HG02610 (cell line): ENCODE measurements around the gene SMYD3.
"Not testable (repeated sequence)": the region's sequence is repeated elsewhere in the genome, so short reads cannot be mapped to it uniquely, and the experiment has no call there.

Source experiments
- ATAC-seq: cut with Tn5 transposase; IDR thresholded peaks from one replicate; pipeline ENCODE4 v1.9.1; 2021; ENCODE audit warnings: mild to moderate bottlenecking, moderate library complexity; ENCODE audit not compliant: unreplicated experiment

The SMYD3 gene

DNA sequence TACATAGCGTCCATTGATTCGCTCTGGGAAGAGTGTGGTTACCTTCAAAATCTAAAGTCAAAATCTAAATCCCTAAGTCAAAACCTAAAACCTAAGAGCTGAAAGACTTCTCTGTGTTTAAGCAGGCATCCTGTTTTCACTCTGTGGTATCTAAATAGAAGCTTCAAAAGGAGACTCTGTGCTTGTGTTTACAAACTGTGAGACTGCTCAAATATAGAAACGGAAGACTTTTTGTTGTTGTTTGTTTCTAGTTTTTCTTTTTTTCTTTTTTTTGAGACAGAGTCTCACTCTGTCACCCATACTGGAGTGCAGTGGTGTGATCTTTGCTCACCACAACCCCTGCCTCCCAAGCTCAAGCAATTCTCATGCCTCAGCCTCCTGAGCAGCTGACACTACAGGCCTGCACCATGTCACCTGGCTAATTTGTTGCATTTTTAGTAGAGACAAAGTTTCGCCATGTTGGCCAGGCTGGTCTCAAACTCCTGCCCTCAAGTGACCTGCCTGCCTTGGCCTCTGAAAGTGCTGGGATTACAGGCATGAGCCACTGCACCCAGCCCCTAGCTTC lies 425.9 kb downstream of the SMYD3 start:
- no peak for ATAC-seq

DNA sequence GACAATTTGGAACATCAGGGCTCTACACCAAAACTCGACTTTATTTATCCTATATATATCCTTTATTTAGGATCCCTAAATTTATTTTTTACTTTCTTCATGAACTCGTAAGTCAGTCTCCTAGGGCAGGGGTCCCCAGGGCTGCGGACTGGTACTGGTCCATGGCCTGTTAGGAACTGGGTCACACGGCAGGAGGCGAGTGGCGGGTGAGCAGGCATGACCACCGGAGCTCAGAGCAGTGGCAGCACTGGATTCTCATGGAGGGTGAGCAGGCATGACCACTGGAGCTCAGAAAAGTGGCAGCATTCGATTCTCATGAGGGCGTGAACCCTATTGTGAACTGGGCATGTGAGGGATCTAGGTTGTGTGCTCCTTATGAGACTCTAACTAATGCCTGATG lies 427.0 kb downstream of the SMYD3 start:
- no peak for ATAC-seq

DNA sequence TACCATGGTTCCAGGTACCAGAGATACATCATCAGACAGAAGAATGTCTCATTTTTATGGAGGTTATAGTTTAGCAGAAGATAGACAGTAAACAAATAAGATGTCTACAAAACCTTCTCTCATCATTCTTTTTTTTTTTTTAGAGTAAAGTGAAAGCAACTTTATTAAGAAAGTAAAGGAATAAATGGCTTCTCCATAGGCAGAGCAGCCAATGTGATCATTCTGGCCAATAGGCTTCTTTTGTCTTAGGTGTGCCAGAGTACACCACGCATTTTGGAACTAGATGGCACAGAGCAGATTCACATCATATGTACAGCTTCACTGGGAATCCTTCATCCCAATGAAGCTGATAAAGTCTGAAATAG lies 428.2 kb downstream of the SMYD3 start:
- no peak for ATAC-seq

DNA sequence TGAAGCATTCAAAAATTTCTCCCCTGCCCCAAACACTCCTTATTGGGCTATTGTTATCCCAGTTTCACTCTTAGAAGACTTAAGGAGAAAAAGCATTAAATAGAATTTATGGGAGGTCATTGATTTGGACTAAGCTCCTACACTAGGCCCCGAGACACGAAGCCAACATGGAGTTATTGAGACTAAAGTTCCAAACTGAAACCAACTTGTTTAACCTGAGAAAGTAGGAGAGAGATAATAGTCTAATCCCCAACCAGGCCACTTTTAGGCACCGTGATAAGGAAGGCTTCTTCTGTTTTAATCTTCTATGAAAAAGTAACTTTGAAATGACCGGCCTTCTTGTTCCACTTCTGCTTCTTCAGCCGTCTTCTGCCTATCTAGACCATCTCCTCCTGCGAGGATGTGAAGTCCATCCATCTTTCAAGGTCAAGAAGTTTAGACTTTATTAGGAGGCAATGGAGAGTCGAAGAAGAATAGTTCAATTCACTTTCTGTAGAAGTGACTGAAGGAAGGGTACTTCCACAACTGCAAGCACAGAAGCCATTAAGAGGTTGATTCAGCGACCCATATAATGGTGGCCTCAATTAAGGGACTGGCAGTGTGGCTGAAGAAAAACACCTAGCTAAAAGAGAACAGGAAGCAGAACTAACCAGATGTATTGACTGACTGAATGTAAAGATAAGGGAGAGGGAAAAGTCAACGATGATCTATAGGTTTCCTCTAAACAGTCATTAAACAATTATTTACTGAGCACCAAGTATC lies 428.8 kb downstream of the SMYD3 start:
- no peak for ATAC-seq

DNA sequence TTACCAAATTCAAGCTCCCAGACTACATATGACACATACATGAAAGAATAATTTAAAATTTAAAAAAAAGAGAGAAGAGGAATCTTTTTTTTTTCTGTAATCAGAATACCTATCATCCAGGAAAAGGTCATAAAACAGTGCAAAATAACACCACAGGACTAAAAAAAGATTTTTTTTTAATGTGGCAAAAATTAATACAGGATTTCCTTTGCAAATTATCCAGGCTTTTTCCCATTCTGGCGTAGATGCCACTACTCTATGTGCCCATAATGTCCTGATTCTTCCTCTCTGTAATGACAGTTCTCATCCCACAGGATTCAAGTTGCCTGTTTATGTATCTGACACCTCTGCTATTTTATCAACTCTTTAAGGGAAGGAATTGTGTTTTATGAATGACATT lies 429.6 kb downstream of the SMYD3 start:
- ATAC-seq = no peak

DNA sequence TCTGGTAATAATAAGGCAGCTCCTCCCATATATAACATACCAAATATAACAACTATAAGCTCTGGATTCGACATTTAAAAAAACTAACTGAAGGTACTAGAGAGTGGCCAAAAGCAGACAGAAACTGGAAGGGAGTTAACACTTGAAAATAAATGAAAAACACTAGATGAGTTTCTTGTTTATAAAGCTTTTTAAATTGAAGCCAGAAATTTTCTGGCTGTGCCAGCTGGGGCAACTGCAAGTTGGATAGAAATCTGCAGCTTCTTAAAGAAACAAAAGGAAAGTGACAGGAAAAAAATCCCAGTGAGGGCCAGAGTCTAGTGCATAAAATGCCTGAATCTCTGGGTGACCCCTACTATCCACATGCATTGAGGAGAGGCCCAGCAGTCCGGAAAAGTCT lies 432.7 kb downstream of the SMYD3 start:
- ATAC-seq = no peak

DNA sequence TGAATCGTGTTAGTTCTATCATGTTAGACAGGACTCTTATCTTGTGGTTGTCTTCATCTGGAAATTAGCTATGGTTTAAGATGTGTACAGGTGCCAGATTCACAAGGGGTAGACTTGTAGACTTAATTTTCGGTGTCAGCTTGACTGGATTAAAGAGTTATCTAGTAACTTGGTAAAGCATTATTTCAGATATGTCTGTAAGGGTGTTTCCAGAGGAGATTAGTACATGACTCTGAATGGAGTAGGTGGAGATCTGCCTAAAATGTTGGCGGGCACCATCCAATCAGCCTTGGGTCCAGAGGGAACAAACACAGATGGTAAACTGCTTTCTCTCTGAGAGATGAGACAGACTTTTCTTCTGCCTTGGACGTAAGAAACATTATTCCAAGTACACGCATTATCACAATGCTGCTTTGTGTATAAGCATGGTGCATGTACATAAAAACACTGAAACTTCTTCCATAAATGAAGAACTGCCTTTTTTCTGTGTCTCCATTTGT lies 434.6 kb downstream of the SMYD3 start:
- ATAC-seq = no peak

DNA sequence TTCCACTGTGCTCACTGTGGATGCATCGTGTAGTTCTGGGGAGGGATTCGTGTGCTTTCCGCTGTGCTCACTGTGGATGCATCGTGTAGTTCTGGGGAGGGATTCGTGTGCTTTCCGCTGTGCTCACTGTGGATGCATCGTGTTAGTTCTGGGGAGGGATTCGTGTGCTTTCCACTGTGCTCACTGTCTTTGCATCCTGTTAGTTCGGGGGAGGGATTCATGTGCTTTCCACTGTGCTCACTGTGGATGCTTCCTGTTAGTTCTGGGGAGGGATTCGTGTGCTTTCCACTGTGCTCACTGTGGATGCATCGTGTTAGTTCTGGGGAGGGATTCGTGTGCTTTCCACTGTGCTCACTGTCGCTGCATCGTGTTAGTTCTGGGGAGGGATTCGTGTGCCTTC lies 435.1 kb downstream of the SMYD3 start:
- ATAC-seq = not testable (repeated sequence)

DNA sequence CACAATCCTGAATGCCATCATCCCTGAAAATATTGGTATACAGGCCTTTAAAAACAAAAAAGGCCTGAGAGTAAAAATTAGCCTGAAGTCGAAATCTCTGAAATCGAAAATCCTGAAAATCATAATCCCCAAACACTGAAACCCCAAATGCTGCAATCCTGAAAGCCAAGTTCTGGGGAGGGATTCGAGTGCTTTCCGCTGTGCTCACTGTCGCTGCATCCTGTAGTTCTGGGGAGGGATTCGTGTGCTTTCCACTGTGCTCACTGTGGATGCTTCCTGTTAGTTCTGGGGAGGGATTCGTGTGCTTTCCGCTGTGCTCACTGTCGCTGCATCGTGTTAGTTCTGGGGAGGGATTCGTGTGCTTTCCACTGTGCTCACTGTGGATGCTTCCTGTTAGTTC lies 435.5 kb downstream of the SMYD3 start:
- not testable (repeated sequence) for ATAC-seq

DNA sequence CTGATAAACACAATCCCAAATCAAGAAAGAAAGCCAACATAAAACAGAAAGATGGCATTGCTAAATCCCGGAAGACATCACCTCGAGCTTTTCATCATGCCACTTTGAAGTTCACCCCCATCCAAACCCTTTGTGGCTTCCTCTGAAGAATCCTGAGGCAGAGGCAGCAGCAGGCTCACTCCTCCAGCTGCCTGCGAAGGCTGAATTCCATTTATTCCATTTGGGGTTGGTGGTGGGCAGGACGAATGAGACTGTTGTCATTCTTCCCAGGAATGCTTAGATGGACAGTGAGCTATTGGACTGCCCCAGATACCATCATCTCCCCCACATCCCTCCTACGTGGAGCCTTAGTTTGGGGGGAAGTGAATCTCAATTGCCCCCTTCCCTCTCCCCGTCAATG lies 437.5 kb downstream of the SMYD3 start:
- ATAC-seq = no peak

DNA sequence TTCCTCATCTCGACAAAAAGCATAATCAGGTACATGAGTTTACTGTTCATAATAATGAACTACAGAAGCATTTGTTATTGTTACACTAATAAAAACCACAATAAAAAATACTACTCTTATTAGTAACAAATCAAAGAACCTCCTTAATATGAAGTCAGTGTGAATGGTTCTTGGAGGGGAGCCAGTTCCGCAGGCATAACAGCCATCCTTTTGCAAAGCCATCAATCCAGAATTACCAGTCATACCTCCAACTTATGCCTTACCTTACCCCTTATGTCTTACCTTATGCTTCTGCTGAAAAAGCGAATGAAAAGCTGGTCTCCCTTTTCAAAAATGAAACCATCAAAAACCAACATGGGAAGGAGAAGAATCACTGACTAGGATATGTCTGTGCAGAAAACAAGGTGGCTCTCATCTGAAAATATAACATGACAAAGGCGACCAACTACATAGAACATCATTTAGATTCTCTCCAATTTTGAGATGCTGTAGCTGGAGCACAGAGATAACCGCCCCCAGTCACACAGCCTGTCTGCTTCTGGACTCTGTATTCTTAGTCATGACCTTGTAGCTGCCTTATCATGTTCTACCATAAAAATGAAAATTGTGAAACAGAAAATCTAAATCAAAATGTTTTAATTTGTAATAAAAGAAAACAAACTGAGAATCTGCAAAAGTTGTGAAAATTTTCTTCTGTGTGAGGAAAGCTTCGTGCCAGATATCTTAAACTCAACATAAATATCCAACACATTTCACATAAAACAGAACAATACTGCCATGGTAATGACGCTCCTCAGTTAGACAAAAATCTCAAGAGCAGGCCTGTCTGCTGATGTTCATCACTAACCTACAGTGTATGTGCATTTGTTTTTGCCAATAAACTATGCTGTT lies 438.2 kb downstream of the SMYD3 start:
- no peak for ATAC-seq

DNA sequence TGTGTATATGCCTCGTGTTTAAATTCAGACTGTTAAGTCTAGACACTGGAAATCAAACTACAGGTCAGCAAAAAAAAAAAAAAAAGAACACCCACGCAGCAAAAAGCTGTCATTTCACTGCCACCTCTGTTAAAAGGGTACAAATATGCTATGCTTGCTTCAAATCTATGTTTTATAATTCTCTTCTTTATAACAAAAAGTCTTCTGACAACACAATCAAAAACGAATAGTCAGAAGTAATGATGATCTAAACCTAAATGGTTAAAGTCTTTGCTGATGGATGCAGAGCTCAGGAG lies 438.9 kb downstream of the SMYD3 start:
- no peak for ATAC-seq

DNA sequence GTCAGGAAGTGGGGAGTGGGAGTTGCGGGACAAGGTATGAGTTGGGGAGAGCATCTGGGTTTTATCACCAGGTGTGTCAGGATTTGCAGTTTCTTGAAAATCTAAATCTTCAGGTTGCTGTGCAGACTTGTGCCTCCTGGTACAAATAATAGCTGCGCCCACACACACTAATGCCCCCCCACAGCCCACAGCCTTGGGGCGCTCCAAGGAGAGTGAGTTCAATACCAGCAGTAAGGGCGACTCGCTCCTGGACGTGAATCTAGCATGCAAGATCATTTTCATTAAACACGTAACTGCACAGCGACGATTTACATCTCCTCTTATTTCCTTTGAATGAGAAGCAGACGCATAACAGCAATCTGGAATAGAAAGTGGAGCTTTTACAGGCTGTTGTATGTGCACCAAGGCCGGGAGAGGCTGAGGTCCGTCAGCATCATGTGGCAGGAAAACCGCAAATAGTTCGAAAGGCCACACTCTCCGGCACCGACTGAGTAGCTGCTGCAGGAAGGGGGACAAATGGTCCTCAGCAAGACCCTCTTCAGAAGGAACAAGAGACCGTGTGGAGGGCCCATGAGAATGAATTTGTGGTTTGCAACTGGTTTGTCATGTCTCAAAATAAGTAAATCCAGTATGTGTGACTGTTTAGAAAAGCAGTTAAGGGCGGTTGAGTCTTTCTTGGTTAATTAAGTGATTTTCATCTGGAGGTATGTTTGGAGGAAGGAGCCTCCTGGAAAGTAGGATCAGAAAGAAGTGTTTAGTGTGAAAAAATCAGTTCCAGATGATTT lies 439.5 kb downstream of the SMYD3 start:
- ATAC-seq = no peak

DNA sequence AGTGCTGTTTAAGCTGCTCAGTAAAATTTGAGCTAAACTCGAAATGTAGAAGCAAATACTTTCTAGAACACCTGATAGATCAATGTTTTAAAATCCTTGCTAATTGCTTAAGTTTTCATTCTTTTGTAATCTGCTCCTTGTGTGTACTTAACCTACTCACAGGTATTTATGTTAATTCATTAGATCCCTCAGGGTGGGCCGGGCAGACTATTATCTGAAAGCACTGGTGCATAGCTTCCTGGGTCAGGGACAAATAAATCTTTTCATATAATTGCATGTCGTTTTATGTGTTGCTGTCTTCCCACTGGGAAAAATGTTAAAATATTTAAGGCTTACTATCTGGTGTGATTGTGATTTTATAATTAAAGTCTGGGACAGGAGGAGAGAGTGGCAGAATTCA lies 440.5 kb downstream of the SMYD3 start:
- no peak for ATAC-seq

DNA sequence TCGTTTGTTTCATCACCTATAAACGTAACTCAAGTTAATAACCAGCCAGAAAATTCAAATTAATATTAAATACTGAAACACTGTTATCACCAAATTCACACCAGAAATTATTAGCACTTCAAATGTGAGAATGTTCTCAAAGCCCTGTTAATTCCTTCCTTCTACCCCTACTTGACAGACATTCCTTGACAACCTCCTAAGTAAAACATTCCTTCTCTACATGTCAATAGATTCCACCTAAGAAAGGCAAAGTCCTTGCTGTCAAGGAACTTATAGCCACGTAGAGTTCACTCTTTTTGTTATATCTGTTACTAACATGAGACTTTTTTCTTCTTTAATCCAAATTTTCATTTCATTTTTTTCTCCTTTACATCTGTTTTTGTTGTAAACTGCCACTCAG lies 441.5 kb downstream of the SMYD3 start:
- ATAC-seq = no peak

DNA sequence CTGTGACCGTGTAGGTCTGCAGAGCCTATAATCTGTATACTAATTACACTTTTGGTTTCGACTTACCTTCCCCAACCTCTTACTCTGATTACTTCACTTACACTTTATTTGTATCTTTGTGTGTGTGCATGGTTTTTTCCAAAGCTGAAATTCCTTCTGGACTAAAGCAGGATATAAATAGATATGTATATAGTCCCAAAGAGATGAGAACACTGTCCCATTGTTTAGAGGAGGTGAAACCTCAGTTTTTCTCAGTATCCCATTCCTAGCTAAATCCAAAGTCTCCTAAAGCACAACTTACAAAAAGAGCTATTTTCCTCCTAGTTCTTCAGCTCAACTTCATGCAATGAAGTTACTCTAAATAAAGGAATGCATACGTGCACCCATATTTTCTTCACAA lies 442.2 kb downstream of the SMYD3 start:
- ATAC-seq = no peak

DNA sequence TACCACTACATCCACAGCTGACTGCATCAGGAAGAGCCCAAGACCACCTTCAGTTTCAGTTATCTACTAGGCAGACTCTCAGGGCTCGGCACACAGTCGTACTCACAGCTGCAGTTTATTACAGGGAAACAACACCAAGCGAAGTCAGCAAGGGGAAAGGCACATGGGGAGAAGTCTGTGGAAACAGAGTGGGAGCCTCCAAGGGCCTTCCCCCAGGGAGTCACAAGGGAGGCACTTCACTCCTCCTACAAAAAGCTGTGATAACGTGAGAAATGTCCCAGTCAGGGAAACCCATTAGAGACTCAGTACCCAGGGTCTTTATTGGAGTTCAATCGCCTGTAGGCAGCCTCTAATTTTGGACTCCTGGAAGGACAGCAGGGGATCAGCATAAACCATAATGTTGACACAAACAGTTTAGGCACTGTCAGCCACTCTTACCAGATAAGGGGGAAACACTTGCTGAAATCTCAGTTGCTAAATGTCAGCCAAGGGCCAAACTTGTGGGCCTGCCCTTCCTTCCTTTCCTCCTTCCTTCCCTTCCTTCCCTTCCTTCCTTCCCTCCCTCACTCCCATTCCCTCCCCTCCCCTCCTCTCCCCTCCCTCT lies 444.0 kb downstream of the SMYD3 start:
- no peak for ATAC-seq

DNA sequence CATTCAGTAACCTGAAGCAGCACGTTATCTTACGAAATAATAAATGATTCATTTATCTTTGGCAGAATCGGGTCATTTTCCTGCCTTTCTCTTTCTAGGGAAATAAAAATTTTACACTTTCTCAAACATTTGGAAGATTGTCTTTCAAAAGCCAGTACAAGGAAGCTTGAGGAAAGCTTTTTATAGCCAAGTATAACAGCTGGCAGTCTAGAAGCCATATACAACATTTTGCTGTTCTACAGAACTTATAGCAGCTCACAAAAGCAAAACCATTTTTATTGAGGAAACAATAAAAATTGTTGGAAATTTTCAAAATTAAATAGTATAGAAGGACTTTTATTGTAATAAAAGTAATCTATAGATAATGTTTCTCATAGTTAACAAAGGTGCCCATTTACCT lies 448.6 kb downstream of the SMYD3 start:
- no peak for ATAC-seq

DNA sequence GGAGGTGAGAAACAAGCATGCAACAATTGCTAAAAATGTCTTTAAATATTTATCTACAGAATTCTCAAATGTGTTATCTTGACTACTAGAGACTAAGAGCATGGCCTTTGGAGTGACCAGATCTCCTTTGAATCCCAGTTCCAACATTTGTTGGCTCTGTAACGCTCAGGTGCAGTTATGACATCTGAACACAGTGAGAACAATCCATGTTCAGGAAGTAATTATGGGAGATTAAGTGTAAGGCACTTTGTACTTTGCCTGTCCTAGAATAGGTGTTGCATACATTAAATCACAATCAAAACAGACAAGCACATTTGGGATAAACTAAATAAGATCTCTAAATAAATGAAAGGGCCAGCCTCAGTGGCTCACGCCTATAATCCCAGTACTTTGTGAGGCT lies 454.5 kb downstream of the SMYD3 start:
- no peak for ATAC-seq

DNA sequence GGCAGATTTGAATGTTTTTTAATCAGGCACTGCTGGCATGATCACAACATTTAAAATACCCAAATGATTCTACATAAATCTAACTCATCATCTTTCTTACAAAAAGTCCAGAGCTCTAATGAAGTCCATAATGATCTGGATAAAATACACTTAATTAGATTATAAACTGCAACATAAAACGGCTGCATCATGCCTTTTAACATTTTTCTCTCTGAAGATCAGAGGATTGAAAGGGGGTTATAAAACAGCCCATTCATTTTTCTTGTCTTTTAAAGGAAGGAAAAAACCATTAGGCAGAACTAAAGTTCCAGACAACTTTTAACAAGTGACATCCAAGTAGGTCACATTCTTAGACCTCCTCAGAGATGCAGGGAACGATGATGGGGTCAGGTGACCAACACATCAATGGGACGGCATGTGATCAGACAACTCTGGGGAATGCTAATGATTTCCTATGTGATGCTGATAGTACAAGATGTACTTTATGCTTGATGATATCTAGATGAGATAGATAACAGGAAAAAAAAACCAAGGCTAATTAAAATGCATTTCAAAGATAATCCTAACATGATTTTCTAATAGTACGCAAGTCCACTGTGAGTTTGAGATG lies 455.1 kb downstream of the SMYD3 start:
- ATAC-seq = no peak
